Liver (tissue), 3 donors: ENCODE measurements around the gene FAIM2.

Experiments
- ATF3 ChIP-seq: IDR thresholded peaks from 2 replicates; pipeline ENCODE4 v1.6.1; 2016; ENCODE audit warnings: antibody characterized with exemption
- CTCF ChIP-seq: fragments of 150-350 bp; IDR thresholded peaks from 2 replicates; pipeline ENCODE4 v1.5.1; 2017; ENCODE audit warnings: improper control_type of control experiment, low read depth, low read length; ENCODE audit not compliant: missing input control
- JUND ChIP-seq, 2 donors: IDR thresholded peaks; 2 replicates each; pipeline ENCODE4 v1.6.1; 2016; ENCODE audit warnings: antibody characterized with exemption in 2 of 2
- MAX ChIP-seq: IDR thresholded peaks from 2 replicates; pipeline ENCODE4 v1.6.1; 2016; ENCODE audit warnings: antibody characterized with exemption
- REST ChIP-seq: IDR thresholded peaks from 2 replicates; pipeline ENCODE4 v1.6.1; 2016; ENCODE audit warnings: antibody characterized with exemption, mild to moderate bottlenecking
- SP1 ChIP-seq: IDR thresholded peaks from 2 replicates; pipeline ENCODE4 v1.6.1; 2018; ENCODE audit warnings: antibody characterized with exemption, mild to moderate bottlenecking
- TAF1 ChIP-seq: conservative IDR thresholded peaks from 2 replicates; pipeline ENCODE4 v1.6.1; 2016; ENCODE audit warnings: antibody characterized with exemption, mild to moderate bottlenecking
- YY1 ChIP-seq: IDR thresholded peaks from 2 replicates; pipeline ENCODE4 v1.6.1; 2016; ENCODE audit warnings: antibody characterized with exemption, mild to moderate bottlenecking
- ZBTB33 ChIP-seq: IDR thresholded peaks from 2 replicates; pipeline ENCODE4 v1.6.1; 2016; ENCODE audit warnings: antibody characterized with exemption
- donor health status: healthy.
- donor health status: healthy.

GRCh38 chr12:49838973-49839633, 64.6 kb downstream of the FAIM2 start:
- TF ChIP-seq JUND (IDR thresholded peaks at IDR 0.05) (no peak), YY1 (no peak), MAX (no peak), CTCF (peak; percentile 72), TAF1 (no peak), ZBTB33 (no peak), ATF3 (no peak), SP1 (no peak), REST (no peak)
